DMS53 treated with DMSO at 0.1 percent for 48 hours (cell line): Measurements from ENCODE around the gene MTERF2.
A peak's percentile ranks its signal among the peaks of the same experiment; 100 is the strongest.

Experiments used
- DNase-seq: peaks from one replicate; lab custom pipeline; 2025; ENCODE audit not compliant: unreplicated experiment; lab: John Stamatoyannopoulos, UW

Gene MTERF2

DNA sequence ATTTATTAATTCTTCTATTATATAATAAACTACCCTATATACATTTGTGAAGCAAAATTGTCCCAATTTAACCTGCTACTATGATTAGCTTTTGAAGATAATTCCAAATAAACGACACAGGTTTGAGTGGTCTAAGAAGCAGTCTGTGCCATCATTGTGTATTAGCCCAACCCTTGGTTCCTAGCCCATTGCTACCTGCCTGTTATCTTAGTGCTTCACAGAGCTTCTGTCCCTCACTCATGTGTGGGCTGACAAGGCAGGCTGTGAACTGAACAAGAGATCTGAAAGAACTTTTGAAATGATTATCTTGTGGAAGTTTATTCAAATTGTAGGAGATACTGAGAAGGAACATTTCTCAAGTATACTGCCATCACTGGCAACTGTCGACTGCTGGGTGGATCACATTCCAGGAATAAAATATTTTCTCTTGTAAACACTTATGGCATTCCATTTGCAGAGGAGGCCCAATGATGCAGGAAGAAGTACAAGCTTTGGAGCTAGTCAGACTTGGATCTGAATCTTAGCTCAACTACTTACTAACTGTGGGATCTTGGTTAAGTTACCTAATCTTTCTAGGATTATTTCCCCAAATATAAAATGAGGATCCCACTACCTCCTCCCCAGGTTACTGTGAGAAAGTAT, 7.8 kb upstream of the MTERF2 start:
- no peak for DNase-seq

DNA sequence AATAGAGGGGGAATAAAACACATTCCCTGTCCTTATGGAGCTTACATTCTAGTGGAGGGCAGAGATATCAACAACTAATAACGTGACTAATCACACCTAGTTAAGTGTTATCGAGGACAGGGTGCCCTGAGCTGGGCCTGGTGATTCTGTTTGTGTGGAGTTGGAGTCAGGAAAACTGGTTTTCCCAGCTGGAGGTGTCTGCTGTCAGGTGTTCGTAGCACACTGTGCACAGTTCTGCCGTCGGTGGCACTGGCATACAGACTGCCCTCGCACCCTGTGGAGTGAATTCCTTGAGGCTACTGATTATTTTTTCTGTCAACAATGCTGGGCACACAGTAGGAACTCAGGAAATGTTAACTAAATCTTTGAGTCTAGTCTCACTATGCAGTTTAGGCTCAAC, 900 bp upstream of the MTERF2 start:
- peak; percentile 57 for DNase-seq

DNA sequence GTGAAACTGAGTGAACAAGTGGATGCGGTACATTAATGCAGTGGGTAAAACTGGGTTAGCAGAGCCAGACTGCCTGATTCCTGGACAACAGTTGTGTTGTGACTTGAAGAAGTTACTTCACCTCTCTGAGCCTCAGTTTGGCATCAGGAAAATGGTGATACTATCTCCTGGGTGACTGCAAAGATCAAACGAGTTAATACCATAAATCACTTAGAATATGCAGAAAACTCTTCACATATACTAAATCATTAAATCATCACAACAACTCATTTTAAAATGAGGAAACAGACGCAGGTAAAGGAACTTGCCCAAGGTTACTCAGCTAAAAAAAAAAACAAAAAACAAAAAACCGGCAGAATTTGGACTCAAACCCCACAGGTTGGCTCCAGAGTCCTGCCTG, 811 bp downstream of the MTERF2 start:
- no peak for DNase-seq

DNA sequence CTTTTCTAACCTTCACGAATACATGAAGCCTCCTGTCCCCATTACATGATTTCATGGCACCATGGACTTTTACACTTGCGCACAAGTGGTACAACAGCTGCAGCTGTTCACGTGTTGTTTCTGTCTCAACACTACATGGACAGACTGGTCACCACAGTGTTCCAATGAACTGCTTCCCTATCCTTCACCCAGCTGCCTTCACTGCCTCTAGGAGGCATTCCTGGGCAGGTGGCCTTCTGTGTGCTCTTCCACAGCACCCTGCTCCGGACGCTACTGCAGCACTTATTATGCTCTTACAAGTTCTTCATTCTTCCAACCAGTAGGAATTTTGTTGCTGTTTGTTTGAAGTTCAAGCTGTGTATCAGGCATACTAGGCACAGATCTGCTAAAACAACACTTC, 1.5 kb downstream of the MTERF2 start:
- DNase-seq, result no peak

DNA sequence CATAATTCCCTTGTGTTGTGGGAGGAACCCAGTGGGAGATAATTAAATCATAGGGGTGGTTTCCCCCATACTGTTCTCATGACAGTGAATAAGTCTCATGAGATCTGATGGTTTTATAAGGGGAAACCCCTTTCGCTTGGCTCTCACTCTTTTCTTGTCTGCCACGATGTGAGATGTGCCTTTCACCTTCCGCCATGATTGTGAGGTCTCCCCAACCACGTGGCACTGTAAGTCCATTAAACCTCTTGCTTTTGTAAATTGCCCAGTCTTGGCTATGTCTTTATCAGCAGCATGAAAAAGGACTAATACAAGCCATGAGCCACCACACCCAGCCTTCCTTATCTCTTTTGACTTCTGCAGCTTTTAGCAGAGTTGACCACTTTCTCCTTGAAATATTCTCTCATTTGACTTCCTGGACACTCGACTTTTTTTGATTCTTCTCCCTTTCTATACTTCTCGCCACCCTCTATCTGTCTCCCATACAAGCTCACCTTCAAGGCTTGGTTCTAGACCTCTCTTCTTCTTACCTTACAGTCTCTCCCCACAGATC, 2.3 kb downstream of the MTERF2 start:
- DNase-seq, result no peak

DNA sequence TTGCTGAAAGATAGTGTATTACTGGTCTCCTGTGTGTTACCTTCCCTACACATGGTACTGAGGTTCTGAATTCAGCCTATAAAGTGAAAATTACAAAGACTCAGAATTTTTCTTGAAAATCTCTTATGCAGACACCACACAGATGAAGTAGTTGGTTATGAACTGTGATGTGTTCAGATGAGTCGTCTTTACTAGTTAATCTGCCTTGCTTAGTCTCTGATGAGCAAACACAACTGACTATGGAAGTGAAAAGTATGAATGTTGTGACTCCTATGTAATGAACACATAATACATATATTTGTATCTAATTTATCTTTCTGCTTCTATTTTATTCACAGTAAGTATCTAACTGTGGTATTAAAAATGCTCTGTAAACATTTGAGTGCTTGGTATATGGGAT, 4.7 kb downstream of the MTERF2 start:
- DNase-seq, result no peak

DNA sequence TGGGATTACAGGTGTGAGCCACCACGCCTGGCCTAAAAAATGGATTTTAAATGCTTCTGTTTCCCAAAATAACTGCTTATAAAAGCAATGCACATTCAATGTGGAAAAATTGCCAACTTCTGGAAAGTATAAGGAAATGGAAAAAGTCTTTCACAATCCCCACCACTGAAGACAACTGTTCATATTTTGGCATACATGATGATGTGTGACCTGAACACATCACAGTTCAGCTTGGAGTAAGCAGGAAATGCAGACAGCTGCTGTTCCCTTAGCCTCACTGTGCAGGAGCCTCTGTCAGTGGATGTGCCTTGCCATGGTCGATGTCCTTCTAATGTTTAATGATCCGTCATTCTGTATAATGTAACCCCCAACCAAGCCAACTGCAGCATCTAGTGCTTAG, 5.2 kb downstream of the MTERF2 start:
- no peak for DNase-seq

DNA sequence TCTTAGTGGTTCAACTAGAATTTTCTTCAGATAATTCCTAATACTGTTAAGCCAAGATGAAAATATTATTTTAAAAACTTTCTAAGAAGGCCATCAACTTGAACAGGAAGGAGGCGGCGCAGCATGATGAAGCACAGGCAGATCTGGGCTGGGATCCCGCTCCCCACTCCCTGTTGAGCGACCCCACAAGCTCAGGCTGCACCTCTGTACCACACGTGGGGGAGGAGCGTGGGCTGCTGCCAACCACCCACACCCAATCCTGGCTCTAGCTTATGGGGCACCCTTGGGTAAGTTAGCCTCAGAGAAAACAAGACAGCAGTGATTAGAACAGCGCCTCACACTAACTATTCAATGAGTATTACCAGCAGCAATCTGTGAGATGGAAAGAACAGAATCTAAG, 6.0 kb downstream of the MTERF2 start:
- DNase-seq, result no peak

DNA sequence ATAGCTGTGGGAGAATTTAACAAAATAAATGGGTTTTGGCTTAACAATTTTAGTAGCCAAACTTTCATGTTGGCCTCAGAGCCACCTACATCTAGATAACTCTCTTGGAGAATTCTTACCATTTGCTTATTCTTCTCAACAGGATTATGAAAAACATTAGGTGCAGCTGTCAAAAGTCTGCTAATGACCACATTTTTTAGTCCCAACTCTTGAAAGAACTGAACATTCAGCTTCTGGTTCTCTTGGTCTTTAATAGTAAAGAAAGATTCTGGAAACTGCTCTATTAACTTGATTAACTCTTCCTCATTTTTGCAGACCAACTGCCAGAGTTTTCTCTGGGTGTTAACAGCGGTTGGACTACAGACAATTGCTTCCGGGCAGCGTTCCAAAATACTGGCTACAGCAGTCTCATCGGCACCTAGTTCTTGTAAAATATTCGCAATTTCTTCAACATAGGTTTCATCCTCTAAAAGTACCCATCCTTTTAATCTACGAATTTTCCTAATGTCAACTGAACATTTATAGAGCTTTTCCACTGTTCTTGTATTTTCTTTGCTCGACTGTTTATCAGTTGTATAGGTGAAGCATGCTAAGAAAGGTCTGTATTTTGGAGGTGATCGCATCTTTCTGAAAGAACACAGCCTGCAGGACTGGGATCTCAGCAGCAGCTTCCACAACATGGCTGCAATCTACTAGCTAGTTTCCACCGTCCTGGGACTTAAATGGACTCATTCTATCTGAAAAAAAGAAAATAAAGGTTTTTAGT, 8.7 kb downstream of the MTERF2 start:
- DNase-seq, result peak; percentile 70

DNA sequence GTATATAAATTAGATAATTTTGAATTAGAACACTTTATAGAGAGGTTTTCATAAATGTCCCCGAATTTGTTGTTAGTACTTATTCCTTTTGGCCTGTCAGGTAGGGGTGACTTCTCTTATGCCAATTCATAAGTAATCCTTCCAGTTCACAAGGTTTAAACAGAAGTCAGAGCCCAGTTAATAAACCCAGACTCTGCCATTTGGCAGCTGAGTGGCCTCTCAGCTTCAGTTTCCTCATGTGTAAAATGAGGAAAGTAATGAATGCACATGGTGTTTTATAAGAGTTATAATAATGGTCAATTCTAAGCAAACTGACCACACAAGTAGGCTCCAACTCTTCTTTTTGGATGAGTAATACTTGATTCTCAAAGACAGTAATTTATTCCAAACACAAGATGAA, 10.3 kb downstream of the MTERF2 start:
- DNase-seq, result no peak

DNA sequence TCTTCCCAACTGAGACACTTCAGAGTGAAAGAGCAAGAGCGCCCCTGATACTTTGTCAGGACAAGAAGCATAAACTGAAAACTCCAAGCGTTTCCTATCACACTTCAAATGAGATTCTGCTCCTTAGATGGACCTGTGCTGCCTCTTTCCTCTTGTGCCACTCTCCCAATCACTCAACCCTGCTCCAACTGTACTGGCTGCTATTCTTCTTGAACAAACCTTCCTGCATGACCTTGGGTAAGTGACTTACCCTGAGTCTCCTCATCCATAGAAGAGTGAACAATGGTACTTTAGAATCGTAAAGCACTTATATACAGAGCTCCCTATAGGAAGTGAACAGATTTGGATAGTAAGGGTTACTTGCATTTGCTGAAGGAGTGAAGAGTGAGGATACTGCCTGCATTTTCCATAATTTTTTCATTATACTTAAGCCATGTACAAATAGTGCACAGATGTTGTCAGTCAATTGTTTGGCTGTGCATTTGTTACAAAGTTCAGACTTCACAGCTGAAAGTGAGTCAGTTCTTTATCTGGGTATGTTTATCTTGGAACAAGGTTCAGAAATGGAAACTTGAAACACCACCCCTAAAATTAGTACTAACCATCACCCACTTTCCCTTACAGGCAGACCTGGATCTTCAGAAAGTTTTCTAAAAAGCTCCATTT, 10.8 kb downstream of the MTERF2 start:
- peak; percentile 68 for DNase-seq

DNA sequence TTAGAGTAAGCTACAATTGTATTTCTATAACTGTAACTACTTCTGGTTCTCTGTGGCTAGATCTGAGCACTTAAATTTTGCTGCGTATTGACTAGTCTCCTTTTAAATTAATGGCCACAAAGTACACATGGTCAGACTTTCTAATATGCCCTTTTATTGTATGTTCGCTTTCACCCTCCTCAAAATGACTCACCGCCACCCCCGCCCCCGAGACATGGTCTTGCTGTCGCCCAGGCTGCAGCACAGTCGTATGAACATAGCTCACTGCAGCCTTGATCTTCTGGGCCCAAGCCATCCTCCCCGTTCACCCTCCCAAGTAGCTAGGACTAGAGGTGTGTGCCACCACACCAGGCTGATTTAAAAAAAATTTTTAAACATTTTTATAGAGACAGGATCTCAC, 11.8 kb downstream of the MTERF2 start:
- no peak for DNase-seq

DNA sequence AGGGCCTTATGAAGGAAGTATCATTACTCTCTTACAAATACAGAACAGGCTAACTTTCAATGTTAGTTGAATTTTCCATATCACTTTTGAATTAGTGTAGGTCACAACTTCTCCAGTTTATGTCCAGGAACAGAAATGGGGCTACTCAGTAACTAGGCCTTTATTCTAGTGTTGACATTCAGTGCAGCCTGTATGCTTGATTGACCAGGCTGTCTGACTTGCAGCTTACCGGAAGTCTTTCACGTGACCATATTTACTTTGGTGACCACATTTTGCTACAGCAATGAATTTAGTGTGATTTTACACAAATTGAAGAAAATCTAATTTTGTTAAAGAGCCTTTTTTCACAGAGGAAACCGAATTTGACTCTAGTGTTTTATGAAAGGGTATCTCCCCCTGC, 12.4 kb downstream of the MTERF2 start:
- DNase-seq, result peak; percentile 93

DNA sequence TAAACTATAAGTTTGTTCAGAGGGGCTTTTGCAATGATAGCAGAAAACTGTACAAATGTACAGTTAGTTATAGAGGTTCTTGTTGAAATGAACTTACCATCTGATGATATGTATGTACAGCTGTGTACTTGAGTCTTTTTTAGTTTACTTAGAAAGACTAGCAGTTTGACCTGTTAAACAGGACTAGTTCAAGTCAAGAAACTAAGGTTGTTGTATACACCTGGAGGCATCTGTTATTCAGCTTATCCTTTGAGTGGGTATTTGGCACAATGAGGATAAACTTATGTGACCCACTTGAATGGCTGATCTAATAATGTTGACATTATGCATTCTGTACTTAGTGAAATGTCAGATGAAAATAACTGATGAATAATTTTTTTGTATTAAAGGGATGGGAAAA, 13.4 kb downstream of the MTERF2 start:
- DNase-seq, result peak; percentile 94

DNA sequence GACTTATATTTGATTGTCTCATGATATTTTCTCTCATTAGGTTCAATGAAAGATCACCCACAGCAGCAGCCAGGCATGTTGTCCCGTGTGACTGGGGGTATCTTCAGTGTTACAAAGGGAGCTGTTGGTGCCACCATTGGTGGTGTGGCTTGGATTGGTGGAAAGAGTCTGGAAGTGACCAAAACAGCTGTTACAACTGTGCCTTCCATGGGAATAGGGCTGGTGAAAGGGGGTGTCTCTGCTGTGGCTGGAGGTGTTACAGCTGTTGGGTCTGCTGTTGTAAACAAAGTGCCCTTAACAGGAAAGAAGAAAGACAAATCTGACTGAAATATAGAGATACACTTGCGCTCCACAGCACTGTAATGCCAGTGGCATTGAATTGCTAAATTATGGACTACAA, 15.9 kb downstream of the MTERF2 start:
- no peak for DNase-seq

DNA sequence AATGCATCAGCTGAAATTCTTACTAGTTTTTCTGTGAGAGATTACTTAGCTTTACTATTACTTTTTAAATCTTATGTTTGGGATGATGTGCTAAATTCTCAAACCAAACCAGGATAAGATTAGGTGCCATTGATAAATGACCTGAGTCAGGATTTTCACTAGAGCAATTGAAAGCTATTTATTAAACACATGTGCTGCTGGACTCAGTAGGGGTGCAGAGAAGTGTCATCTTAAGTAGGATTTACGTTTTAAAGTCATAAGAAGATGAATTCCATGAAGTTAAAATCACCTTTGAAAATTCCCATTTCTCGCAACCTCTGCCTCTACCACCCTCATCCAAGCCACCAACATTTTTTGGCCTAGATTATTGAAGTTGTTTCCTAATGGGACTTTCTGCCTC, 22.4 kb downstream of the MTERF2 start:
- DNase-seq, result no peak

DNA sequence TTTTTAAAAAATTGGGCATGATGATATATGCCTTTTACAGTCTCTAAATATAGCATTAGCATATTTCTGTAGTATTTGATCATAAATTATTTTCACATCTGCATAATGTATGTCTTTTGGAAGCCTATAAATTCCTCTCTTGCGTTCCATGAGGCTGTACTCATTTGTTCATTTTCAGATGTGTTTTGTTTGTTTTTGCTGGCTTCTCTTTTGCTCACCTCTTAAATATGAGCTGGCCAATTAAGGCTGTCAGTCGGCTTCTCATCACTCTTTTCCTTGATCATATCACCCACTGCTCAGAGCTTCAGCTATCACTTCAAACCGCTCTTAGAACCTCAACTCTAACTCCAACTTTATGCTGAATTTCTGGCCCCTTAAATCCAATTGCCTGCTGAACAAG, 24.7 kb downstream of the MTERF2 start:
- DNase-seq, result no peak

DNA sequence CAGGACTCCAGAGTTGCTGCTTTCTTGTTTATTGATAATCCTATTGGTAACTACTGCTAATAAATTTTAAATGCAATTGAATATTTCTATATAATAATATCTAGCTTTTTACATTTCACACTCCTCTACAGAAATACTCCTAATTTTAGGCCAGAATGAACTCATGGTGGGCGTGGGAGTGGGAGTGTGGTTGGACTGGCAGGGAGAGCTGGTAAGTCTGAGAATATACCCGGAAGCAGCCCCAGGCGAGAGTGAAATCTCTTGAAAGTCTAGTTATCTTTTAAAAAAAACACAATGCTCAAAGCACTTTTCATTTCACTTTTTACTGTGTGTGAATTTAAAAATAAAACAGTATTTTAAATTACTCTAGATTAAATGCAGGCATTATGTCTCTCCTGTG, 26.5 kb downstream of the MTERF2 start:
- no peak for DNase-seq

DNA sequence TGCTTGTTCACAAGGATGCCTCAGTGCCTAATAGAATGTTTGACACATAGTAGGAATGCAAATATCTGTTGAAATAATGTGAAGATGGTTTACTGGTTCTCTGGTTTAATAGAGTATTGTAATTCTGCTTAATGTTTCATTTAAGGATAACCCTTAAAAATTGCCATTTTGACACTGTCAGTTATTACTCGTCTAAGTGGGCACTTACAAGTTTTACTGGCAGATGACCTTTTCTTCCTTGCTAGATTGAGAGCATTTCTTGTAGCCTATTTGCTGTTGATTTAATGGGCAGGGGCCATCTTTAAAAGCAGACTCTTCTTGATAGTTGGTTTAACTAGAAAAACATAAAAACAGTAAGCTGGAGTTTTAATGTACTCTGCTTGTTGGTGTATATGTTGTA, 29.4 kb downstream of the MTERF2 start:
- no peak for DNase-seq

DNA sequence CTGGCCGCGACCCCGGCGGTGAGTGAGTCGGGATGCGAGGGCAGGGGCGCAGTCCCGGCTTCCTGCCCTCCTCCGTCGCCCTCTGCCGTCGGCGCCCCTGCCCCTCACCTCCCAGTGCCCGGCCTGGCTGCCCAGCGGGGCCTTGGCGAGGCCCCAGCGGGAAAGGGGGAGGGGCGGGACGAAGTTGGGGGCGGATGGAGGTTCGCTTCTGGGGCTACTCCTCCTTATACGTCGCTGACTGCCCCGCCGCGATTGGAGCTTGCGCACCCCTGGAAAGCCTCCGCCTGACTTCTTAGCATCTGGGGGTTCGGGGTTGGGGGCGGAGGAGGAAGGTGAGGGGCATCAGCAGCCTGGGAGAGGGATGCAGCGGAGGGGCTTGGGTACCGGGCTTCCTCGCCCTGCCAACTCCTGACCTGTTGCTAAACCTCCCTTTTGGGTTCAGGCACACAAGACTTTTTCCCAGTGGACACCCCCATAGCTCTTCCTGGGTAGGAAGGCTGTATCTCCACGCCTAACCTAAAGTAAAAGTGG, 30.8 kb downstream of the MTERF2 start:
- no peak for DNase-seq

DNA sequence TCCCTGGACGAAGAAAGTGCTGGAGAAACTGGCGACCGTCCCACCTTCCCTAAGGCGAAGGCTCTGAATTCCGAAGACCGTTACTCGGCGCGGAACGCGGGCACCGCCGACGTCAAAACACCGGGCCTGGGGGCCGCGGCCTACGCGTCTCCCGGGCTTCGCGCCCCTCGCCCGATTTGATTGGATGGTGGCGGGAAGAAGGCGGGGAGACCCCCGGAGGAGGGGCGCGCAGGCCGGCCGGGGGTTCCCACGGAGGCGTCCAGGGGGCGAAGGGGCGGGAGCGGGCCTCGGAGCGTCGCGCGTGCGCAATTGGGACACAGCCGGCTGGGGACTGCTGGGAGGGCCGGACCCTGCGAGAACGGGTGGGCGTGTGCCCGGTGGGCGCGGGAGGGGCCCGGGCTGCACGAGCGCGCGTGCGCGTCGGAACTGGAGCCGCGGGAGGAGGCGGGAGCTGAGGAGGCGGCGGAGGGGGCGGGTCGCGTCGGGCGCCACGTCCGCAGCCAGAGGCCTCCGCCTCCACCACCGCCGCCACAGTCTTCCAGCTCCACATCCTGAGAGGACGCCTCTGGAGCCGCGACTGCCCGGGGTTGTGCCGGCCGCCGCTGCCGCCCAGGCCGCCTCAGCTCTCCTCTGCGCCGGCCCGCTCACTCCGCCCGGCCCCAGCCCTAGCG, 31.4 kb downstream of the MTERF2 start, which contains the start of gene TMEM263:
TSS of gene TMEM263 (plus strand) at position 531 of the 671 bp plus-strand sequence. CDS start 11,210 bp downstream, outside the sequence.
- peak; percentile 90 for DNase-seq
